Adrenal gland (tissue), 12 donors: ENCODE data around the gene PCBD2. TPM values are rescaled to one million over a fixed set of nuclear protein-coding genes. Genes with fewer than 3 reads are reported as not detected.
"Not testable (repeated sequence)": the region's sequence is repeated elsewhere in the genome, so short reads cannot be mapped to it uniquely, and the experiment has no call there.

Experiments
- DNase-seq, 7 donors: peaks; one replicate each; pipeline ENCODE4 v3.0.0-alpha.2; 2019 to 2020
- H3K27ac ChIP-seq, 5 donors: fragments of 200-600 bp; sonication (generic) in 4 of 5; 1 replicate in 3 of 5; 2 replicates in 2 of 5; pipeline versions ENCODE4 v1.5.1 to v1.8.0; 2016 to 2020; ENCODE audit warnings: mild to moderate bottlenecking in 1 of 5
- H3K27me3 ChIP-seq: fragments of 200-600 bp; 2 replicates; pipeline ENCODE4 v1.8.0; 2021
- H3K36me3 ChIP-seq, 2 donors: fragments of 200-600 bp; replicated peaks in 1 of 2; 1 replicate in 1 of 2; 2 replicates in 1 of 2; pipeline versions ENCODE4 v1.5.1 to v1.8.0; 2018 to 2022
- H3K4me1 ChIP-seq, 2 donors: fragments of 200-600 bp; replicated peaks in 1 of 2; 1 replicate in 1 of 2; 2 replicates in 1 of 2; pipeline versions ENCODE4 v1.5.1 to v1.8.0; 2018 to 2021
- H3K4me3 ChIP-seq, 4 donors: fragments of 200-600 bp; sonication (generic) in 3 of 4; one replicate each; pipeline ENCODE4 v1.5.1; 2016 to 2018
- H3K9me3 ChIP-seq, 3 donors: fragments of 200-600 bp; sonication (generic) in 1 of 3; replicated peaks in 1 of 3; 1 replicate in 2 of 3; 2 replicates in 1 of 3; pipeline versions ENCODE4 v1.5.1 to v1.8.0; 2016 to 2021
- CTCF ChIP-seq, 6 experiments: fragments of 450-650 bp in 4 of 6; fragments of 200-600 bp in 2 of 6; sonication (generic) in 1 of 6; IDR thresholded peaks; 1 replicate in 5 of 6; 2 replicates in 1 of 6; pipeline versions ENCODE4 v1.5.1 to v1.8.0; 2016 to 2021; ENCODE audit warnings: antibody characterized with exemption in 6 of 6, mild to moderate bottlenecking in 2 of 6, moderate library complexity in 1 of 6
- POLR2A ChIP-seq, 2 donors: fragments of 450-650 bp; IDR thresholded peaks; one replicate each; pipeline ENCODE4 v1.6.1; 2017; ENCODE audit warnings: antibody characterized with exemption in 2 of 2, mild to moderate bottlenecking in 2 of 2, moderate library complexity in 1 of 2
- WGBS, 4 donors: extraction: QIAGEN DNeasy Blood & Tissue Kit in 2 of 4; methylation state at CpG; one replicate each; pipeline versions ENCODE4 v1.1.5 to v1.1.7; 2013 to 2017; 5-methylcytosine and 5-hydroxymethylcytosine counted together
- intact Hi-C, 2 donors: fragments of 100-400 bp; cut with DNase I; formaldehyde crosslinking; loops; one replicate each; pipeline versions ENCODE4 v1.14.1 to v1.15.0; 2022 to 2023
- polyA plus RNA-seq, 3 donors: library from polyadenylated mRNA; stranded (reverse); fragments of 200-250 nt in 2 of 3; fragments of 350-450 nt in 1 of 3; fragmentation: Illumina TruSeq in 1 of 3; extraction: RNeasy Lipid Tissue Mini Kit (QIAGEN cat#74804) in 1 of 3; gene quantifications; one replicate each; pipeline ENCODE4 v1.2.3, GENCODE V29; 2013 to 2014
- total RNA-seq, 9 donors: library from RNA; depleted of rRNA in 4 of 9; stranded (reverse); fragments of >200 nt in 4 of 9; fragments of 120-200 nt in 1 of 9; fragmentation: NEBNext Ultra II Directional in 1 of 9; extraction: Animal tissue kit (Norgen Biotek cat#: 25700) in 1 of 9; gene quantifications; one replicate each; pipeline versions ENCODE4 v1.1.0 to v1.2.4, GENCODE V29; 2013 to 2023
- donor health status: healthy with polysubstance abuse.
- donor health status: Bipolar disorder and iron deficiency.
- donor health status: DM: yes; HTN: yes; CAD: no.
- donor health status: DM: no; HTN: no; CAD: no.
- donor health status: DM: no; HTN: no; CAD: no.
- donor health status: DM: yes; HTN: yes; CAD: no.

PCBD2 gene
- total and polyA plus RNA-seq, 12 donors: 3.9 to 19.5 (median 12.7) TPM

GRCh38 chr5:134989266-134989830, 84.4 kb downstream of the PCBD2 start:
- Histone ChIP-seq H3K4me1 (no peaks in the 10 kb centered on the region), H3K9me3 (no peaks in the 10 kb centered on the region), H3K27ac (no peak overlapping the region), H3K4me3 (no peak overlapping the region), H3K27me3 (no peaks in the 10 kb centered on the region), H3K36me3 (no peaks in the 10 kb centered on the region)
- no peak for DNase-seq
- intact Hi-C loops: no loop called here
- TF ChIP-seq POLR2A (IDR thresholded peaks at IDR 0.05): no peak
- no peak for TF ChIP-seq CTCF (IDR thresholded peaks at IDR 0.05)
- WGBS, 4 donors: 89 to 100% (median 95%) methylated on average over 3 of the region's 3 CpGs

GRCh38 chr5:134990183-134990582, 85.3 kb downstream of the PCBD2 start:
- H3K4me1 ChIP-seq, H3K27ac ChIP-seq, DNase-seq, H3K36me3 ChIP-seq, intact Hi-C loops, H3K9me3 ChIP-seq, H3K27me3 ChIP-seq, H3K4me3 ChIP-seq: not testable (repeated sequence)
- WGBS, 4 donors: 63 to 68% (median 67%) methylated on average over 5 of the region's 5 CpGs

- intact Hi-C loops: no loop called here
- DNase-seq: no peak
- Histone ChIP-seq H3K9me3 (no peaks in the 10 kb centered on the region), H3K27me3 (no peaks in the 10 kb centered on the region), H3K4me3 (no peak overlapping the region), H3K27ac (no peak overlapping the region), H3K4me1 (no peaks in the 10 kb centered on the region), H3K36me3 (no peaks in the 10 kb centered on the region)
- TF ChIP-seq POLR2A (IDR thresholded peaks at IDR 0.05) (no peak), CTCF (IDR thresholded peaks at IDR 0.05) (no peak)
- WGBS, 4 donors: 90 to 95% (median 93%) methylated on average over 5 of the region's 5 CpGs
These were observed 87.2 kb downstream of the PCBD2 start for GRCh38 chr5:134992148-134992547.

- no peak for TF ChIP-seq CTCF (IDR thresholded peaks at IDR 0.05)
- TF ChIP-seq POLR2A (IDR thresholded peaks at IDR 0.05): no peak
These were observed 88.2 kb downstream of the PCBD2 start for GRCh38 chr5:134993161-134993560.

GRCh38 chr5:134994560-134995156, 89.7 kb downstream of the PCBD2 start:
- intact Hi-C loops: no loop called here
- Histone ChIP-seq H3K9me3 (no peaks in the 10 kb centered on the region), H3K27ac (no peak overlapping the region), H3K4me3 (no peak overlapping the region), H3K36me3 (no peaks in the 10 kb centered on the region), H3K4me1 (no peaks in the 10 kb centered on the region), H3K27me3 (no peaks in the 10 kb centered on the region)
- 59 to 75% (median 64%) methylated on average over 2 of the region's 2 CpGs for WGBS, 4 donors
- DNase-seq: no peak
- TF ChIP-seq CTCF (IDR thresholded peaks at IDR 0.05): no peak
- no peak for TF ChIP-seq POLR2A (IDR thresholded peaks at IDR 0.05)

More at GRCh38 chr5:134993161-134993560, 88.2 kb downstream of the PCBD2 start:
- no peak for DNase-seq
- Histone ChIP-seq H3K9me3 (no peaks in the 10 kb centered on the region), H3K36me3 (no peaks in the 10 kb centered on the region), H3K4me3 (no peak overlapping the region), H3K27me3 (no peaks in the 10 kb centered on the region), H3K4me1 (no peaks in the 10 kb centered on the region), H3K27ac (no peak overlapping the region)
- intact Hi-C loops: no loop called here
- 91 to 98% (median 95%) methylated on average over 2 of the region's 2 CpGs for WGBS, 4 donors
